GM21529 (cell line): ENCODE data around the gene TRAIP.
"Not testable (repeated sequence)": the region's sequence is repeated elsewhere in the genome, so short reads cannot be mapped to it uniquely, and the experiment has no call there.

Source experiments
- ATAC-seq: cut with Tn5 transposase; IDR thresholded peaks from one replicate; pipeline ENCODE4 v1.9.1; 2021; ENCODE audit not compliant: unreplicated experiment

Gene TRAIP

GRCh38 chr3:49793486-49794085, 62.8 kb downstream of the TRAIP start:
- no peak for ATAC-seq

GRCh38 chr3:49792371-49793150, 63.8 kb downstream of the TRAIP start:
- ATAC-seq: no peak

DNA sequence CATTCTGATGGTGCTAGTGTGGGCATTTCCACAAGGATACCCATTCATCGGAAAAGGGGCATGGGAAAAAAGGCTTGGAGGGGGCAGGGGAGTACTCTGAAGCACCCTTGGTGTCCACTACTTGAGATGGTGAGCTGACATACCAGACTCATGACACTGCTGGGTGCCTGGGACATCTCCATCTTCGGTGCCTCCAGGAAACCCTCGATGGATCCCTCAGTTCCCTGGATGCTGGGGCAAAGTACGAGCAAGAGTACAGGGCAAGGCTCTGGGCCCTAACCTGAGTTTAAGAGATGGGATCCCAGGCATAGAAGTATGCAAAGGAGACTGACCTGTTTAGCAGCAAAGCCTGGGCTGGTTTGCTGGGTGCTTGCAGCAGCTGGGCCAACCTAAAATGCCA, 64.8 kb downstream of the TRAIP start:
- no peak for ATAC-seq

DNA sequence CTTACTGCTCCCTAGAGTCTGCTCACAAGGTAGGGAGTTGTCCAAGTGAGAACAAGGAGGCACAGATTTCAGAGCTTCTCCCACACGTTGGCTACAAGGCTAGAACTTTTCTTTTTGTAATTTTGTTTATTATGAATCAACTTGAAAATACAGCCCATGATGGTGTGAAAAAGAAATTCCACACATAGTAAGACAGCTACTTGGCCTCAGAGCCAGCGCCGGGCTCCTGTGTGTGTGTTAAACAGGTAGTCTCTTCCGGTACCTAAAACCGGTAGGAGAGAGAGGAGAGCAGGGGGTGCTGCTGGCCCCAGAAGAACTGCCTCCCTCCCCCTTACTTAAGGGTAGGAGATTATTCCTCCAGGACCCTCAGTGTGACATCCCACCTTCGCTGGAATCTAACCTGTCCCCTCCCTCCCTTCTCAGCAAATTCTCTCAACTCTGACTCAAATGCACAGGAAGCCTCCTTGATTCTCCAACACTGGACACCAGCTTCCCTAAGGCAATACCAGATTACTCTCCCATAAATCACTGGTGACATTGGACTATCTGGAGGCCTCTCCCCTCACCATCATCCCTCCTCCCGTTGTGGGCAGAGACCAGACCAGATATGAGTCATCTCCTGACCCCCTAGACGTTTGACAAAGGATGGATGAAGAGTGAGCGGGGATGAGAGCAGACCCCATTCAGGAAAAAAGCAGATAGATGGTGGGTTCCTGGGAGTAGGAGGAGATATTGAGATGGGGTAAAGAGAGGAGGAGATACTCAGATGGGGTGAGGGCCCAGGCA, 65.5 kb downstream of the TRAIP start:
- ATAC-seq: no peak

GRCh38 chr3:49788056-49788455, 68.3 kb downstream of the TRAIP start:
- ATAC-seq: no peak

- no peak for ATAC-seq
Measured at GRCh38 chr3:49787536-49787935, 68.8 kb downstream of the TRAIP start.

- no peak for ATAC-seq
Measured at GRCh38 chr3:49787182-49787464, 69.2 kb downstream of the TRAIP start.

DNA sequence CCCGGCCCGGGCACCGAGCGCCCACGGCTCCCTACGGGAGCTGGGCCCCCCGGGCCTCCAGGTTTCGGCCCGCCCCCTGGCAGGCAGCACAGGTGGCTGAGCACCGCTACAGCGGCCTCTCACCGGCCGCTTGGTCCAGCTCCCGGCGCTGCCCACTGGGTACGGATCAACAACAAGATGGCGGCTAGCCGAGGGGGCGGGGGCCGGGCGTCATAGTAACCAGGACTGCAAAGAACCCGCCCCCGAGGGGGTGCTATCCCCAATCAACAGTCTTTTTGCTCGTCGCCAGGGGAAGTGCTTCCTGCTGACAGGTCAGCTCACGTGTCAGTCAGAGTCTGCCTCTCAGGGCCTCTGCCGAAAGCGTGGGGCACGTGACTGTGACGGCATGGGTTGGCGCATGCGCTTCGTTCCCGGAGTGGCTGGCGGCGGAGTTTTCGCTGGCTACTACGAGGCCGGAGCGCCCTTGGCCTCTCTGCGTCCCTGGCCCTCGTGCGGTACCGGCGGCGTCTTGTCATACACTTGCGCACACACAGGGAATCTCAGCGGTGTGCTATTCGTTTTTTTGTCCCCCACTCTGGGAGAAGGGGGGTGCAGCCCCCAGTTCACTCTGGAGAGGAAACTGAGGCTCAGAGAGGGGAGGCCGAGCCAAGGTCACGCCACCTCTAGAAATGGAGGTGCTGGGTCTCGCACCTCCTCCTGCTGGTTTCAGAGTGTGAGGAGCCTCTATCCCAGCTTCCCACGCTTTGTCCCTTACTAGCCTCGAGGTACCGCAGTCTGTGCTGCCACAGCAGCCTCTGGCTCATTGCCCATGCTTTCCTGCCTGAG, 69.8 kb downstream of the TRAIP start, which contains the start of gene IP6K1:
IP6K1 (minus strand) TSS at position 186 of the 825 bp plus-strand sequence. CDS start 38,502 bp downstream, outside the sequence.
- peak; percentile 99 for ATAC-seq

DNA sequence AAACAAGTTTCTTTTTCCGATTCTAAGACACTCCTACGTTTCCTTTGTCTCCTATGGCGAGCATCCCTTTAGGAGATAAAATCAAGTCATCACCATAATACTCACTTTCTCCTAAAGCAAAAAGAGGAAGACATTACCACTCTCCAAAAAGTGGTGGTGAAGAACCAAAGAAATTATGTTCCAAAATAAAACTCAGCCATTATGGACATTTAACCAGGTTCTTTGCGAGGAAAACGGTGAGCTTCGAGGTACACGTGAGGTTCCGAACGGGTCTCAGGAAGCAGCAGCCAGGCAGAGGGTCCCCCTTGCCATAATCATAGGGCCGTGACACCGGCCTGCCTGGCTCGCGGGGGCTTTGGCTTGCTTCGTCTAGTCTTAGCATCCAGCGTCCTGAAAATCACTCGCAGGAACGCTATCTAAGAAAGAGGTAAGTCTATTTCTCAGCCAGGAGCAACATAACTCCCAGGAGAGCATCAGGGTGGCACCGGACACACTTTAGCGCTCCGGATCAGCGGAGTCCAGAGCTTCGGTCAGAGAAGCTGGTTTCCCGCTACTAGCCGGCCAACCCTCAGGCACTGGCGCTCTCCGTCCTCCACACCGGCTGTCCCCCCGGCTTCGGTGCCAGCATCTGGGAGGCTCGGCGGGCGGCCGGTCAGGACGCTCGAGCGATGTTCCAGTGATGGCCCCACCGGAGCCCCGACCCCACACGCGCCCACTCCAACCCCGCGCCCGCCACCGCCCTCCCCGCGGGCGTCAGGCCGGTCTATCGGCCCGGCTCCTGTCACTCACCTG, 70.6 kb downstream of the TRAIP start:
- peak; percentile 40 for ATAC-seq

- not testable (repeated sequence) for ATAC-seq
Measured at GRCh38 chr3:49782277-49782676, 74.1 kb downstream of the TRAIP start.

DNA sequence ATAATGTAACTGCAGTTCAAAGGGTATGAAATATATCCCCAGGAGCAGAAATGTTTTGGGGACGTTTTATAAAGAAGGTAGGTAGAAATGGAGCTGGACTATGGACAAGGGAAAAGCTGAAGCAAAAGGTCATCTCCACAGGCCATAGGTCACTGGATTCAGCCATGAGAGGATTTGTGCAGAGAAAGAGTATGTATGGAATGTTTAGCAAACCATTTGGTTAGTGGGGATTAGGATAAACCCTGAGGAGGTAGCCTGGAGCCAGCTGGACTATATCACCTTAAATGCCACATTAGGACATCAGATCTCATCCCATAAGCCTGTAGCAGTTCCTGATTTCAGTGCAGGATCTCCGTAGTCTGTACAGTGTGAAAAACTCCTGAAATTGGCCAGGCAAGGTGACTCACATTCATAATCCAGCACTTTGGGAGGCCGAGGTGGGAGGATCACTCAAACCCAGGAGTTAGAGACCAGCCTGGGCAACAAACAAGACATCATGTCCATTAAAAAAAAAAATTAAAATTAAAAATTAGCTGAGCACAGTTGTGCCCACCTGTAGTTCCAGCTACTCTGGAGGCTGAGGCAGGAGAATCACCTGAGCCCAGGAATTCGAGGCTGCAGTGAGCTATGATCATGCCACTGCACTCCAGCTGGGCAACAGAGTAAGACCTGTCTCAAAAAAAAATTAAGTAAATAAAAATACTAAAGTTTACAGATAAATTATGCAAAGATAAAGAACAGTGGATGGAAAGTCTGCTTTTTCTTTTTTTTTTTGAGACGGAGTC, 74.8 kb downstream of the TRAIP start:
- no peak for ATAC-seq

- not testable (repeated sequence) for ATAC-seq
Measured at GRCh38 chr3:49780975-49781365, 75.4 kb downstream of the TRAIP start.

DNA sequence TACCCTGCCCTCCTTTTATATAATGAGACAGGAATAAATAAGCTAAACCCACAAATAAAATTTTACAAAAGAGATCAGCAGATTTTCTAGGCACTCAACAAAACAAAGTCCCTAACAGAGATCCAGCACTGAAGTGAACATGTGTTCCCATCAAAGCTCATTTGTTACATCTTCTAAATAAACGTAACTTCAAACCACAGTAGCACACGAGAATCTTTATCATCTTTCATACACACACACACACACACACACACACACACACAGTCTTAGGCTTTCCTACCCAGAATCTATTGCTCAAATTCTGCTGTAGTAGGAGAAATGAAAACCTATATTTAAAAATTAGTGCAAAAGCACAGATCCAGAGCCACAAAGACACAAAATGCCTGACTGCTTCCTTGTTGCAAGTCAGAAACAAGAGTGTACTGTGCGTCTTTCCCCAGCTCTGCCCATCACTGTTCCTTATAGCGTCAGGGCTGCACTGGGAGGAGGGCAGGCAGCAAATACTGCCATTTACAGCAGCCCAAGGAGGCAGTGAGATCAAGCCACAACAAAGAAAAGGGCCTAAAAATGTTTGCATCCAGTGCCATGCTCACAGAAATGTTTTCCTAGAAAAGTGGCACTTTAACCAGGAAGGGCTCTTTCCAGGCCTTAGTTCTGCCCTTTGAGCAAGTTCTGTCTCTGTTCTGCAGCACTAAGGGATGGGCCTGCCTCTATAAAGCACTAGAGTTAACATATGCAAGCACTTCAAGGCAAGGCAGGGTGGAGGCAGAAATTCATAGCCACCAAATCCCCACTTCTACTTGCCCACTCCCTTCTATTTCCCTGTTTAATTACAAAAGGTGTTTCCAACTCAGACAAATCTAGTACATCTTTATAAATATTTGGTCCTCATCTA, 76.0 kb downstream of the TRAIP start:
- ATAC-seq: no peak

DNA sequence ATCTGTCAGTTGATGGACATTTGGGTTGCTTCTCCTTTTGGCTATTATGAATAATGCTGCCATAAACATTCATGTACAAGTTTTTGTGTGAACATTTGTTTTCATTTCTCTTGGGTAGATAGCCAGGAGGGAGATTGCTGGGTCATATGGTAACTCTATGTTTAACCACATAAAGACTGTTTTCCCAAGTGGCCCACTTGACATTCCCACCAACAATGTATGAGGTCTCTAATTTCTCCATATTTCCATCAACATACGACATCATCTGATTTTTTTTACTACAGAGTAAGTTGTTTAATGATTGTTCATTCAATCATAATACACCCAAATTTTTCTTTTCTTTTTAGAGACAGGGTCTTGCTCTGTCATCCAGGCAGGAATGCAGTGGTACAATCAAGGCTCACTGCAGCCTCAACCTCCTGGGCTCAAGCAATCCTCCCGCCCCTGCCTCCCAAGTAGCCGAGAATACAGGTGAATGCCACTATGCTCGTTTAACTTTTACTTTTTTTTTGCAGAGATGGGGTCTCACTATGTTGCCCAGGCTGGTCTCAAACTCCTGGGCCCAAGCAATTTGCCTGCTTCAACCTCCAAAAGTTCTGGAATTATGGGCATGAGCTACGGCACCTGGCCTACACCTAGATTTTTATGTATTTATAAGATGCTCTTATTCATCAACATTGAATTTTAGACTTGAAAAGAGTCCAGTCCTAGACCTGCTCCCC, 76.8 kb downstream of the TRAIP start:
- no peak for ATAC-seq
